ENCODE results near the gene GALP. TPM values are rescaled to one million over a fixed set of nuclear protein-coding genes. Genes with fewer than 3 reads are reported as not detected.

Gene GALP
- total RNA-seq, 1 donor from 2014 or later, result not detected

DNA sequence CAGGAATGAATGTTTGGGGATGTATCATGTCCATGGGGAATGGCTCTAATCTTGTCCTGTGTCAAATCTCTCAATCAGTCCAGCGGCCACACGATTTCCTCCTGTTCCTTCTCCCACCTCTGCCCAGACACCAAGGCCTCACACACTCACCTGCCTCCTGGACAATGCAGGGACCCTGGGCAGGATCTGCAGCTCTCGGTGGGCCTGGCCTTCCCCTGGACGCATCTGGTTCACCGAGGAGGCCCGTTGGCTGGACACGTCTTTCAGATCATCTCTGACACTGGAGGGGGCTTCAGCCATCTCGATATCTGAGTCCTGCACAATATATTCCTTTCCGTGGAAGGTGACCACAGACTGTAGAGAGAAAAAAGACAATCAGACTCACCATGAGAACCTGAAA is 47.7 kb downstream of the GALP start:
- ATAC-seq (no peak), DNase-seq (no peak)
- intact Hi-C loops (cut with micrococcal nuclease), result no loop called here

Other genes with a start within 250 kb of the GALP start
- gene NLRP13, start 243.7 kb upstream of the GALP start, total RNA-seq, result not detected
- gene NLRP8, start 228.2 kb upstream of the GALP start, total RNA-seq, result not detected
- not detected for gene NLRP5, start 189.2 kb upstream of the GALP start, total RNA-seq
- gene ZNF787, start 54.7 kb upstream of the GALP start, total RNA-seq, result 33.8 TPM
- 23.9 TPM for gene ZNF444, start 34.7 kb upstream of the GALP start, total RNA-seq
- gene ZSCAN5B, start 21.8 kb downstream of the GALP start, total RNA-seq, result not detected
- not detected for gene ZSCAN5C, start 26.3 kb downstream of the GALP start, total RNA-seq
- not detected for gene EDDM13, start 96.7 kb downstream of the GALP start, total RNA-seq
- 18.4 TPM for gene ZSCAN5A, start 138.8 kb downstream of the GALP start, total RNA-seq
- 5.5 TPM for gene ZNF582, start 217.5 kb downstream of the GALP start, total RNA-seq
- gene ZNF583, start 228.3 kb downstream of the GALP start, total RNA-seq, result 5.3 TPM